Upper lobe of right lung (tissue), 1 donor: ENCODE measurements around the gene STRA8. TPM values are rescaled to one million over a fixed set of nuclear protein-coding genes. Genes with fewer than 3 reads are reported as not detected.
A peak's percentile ranks its signal among the peaks of the same experiment; 100 is the strongest.

Experiments used
- ATAC-seq: fragments of 200-7000 bp; cut with Tn5 transposase; one replicate; pipeline ENCODE4 v1.9.1; 2020; ENCODE audit warnings: mild to moderate bottlenecking, moderate library complexity
- DNase-seq: peaks from one replicate; pipeline ENCODE4 v3.0.0-alpha.2; 2020
- H3K27ac ChIP-seq: fragments of 200-600 bp; one replicate; pipeline ENCODE4 v1.8.0; 2022
- H3K27me3 ChIP-seq: fragments of 200-600 bp; one replicate; pipeline ENCODE4 v1.8.0; 2022; ENCODE audit warnings: mild to moderate bottlenecking
- H3K36me3 ChIP-seq: fragments of 200-600 bp; one replicate; pipeline ENCODE4 v1.8.0; 2022
- H3K4me1 ChIP-seq: fragments of 200-600 bp; one replicate; pipeline ENCODE4 v1.8.0; 2022
- H3K4me3 ChIP-seq: fragments of 200-600 bp; one replicate; pipeline ENCODE4 v1.8.0; 2022; ENCODE audit warnings: mild to moderate bottlenecking
- H3K9me3 ChIP-seq: fragments of 200-600 bp; one replicate; pipeline ENCODE4 v1.8.0; 2022
- CTCF ChIP-seq: fragments of 200-600 bp; IDR thresholded peaks from one replicate; pipeline ENCODE4 v1.8.0; 2022; ENCODE audit warnings: antibody characterized with exemption
- intact Hi-C: fragments of 100-400 bp; cut with DNase I; formaldehyde crosslinking; loops from one replicate; pipeline ENCODE4 v1.11.0; 2022
- total RNA-seq: library from RNA; stranded (reverse); fragmentation: NEBNext Ultra II Directional; extraction: Animal tissue kit (Norgen Biotek cat#: 25700); gene quantifications from one replicate; pipeline ENCODE4 v1.2.1, GENCODE V29; 2021
- donor health status: DM: no; HTN: yes; CAD: no; lungs with severe emphysema.

STRA8 gene
- total RNA-seq, 1 donor from 2014 or later = not detected

GRCh38 chr7:135247746-135248471 lies 14.3 kb downstream of the STRA8 start:
- Histone ChIP-seq H3K27ac (no peak overlapping the region), H3K9me3 (no peaks in the 10 kb centered on the region), H3K36me3 (no peaks in the 10 kb centered on the region), H3K4me1 (no peaks in the 10 kb centered on the region), H3K27me3 (no peaks in the 10 kb centered on the region), H3K4me3 (no peak overlapping the region)
- intact Hi-C loops = no loop called here
- ATAC-seq (no peak), DNase-seq (peak; percentile 48)
- no peak for TF ChIP-seq CTCF

GRCh38 chr7:135248546-135248945 lies 14.9 kb downstream of the STRA8 start:
- ATAC-seq = no peak
- TF ChIP-seq CTCF = no peak
- no peaks in the 10 kb centered on the region for H3K27me3 ChIP-seq
- H3K27ac ChIP-seq = no peak overlapping the region
- peaks cover 2% of the 10 kb centered on the region for H3K4me1 ChIP-seq
- no peaks in the 10 kb centered on the region for H3K9me3 ChIP-seq
- no peaks in the 10 kb centered on the region for H3K36me3 ChIP-seq
- no peak overlapping the region for H3K4me3 ChIP-seq
- peak; percentile 21 for DNase-seq
- intact Hi-C loops = no loop called here

GRCh38 chr7:135251496-135252391 lies 18.1 kb downstream of the STRA8 start:
- no peak overlapping the region for H3K27ac ChIP-seq
- no peak for TF ChIP-seq CTCF
- intact Hi-C loops = no loop called here
- DNase-seq (peak; percentile 17), ATAC-seq (no peak)
- no peaks in the 10 kb centered on the region for H3K36me3 ChIP-seq
- no peaks in the 10 kb centered on the region for H3K27me3 ChIP-seq
- H3K9me3 ChIP-seq = no peaks in the 10 kb centered on the region
- H3K4me1 ChIP-seq = peaks cover 16% of the 10 kb centered on the region
- H3K4me3 ChIP-seq = no peak overlapping the region

GRCh38 chr7:135253851-135254771 lies 20.5 kb downstream of the STRA8 start:
- no peak overlapping the region for H3K4me3 ChIP-seq
- ATAC-seq (peak; percentile 91), DNase-seq (peak; percentile 73)
- intact Hi-C loops = no loop called here
- no peak for TF ChIP-seq CTCF
- no peaks in the 10 kb centered on the region for H3K36me3 ChIP-seq
- peak overlapping the region; percentile 82 for H3K27ac ChIP-seq
- peaks cover 16% of the 10 kb centered on the region for H3K4me1 ChIP-seq
- H3K27me3 ChIP-seq = no peaks in the 10 kb centered on the region
- no peaks in the 10 kb centered on the region for H3K9me3 ChIP-seq

- intact Hi-C loops = no loop called here
- Histone ChIP-seq H3K36me3 (no peaks in the 10 kb centered on the region), H3K4me3 (no peak overlapping the region), H3K4me1 (peaks cover 16% of the 10 kb centered on the region), H3K27me3 (no peaks in the 10 kb centered on the region), H3K9me3 (no peaks in the 10 kb centered on the region), H3K27ac (no peak overlapping the region)
- DNase-seq (no peak), ATAC-seq (no peak)
- no peak for TF ChIP-seq CTCF
Observed at GRCh38 chr7:135257790-135258189, 24.2 kb downstream of the STRA8 start.
